ENCODE data around the gene TGFA.
A peak's percentile ranks its signal among the peaks of the same experiment; 100 is the strongest.

DNA sequence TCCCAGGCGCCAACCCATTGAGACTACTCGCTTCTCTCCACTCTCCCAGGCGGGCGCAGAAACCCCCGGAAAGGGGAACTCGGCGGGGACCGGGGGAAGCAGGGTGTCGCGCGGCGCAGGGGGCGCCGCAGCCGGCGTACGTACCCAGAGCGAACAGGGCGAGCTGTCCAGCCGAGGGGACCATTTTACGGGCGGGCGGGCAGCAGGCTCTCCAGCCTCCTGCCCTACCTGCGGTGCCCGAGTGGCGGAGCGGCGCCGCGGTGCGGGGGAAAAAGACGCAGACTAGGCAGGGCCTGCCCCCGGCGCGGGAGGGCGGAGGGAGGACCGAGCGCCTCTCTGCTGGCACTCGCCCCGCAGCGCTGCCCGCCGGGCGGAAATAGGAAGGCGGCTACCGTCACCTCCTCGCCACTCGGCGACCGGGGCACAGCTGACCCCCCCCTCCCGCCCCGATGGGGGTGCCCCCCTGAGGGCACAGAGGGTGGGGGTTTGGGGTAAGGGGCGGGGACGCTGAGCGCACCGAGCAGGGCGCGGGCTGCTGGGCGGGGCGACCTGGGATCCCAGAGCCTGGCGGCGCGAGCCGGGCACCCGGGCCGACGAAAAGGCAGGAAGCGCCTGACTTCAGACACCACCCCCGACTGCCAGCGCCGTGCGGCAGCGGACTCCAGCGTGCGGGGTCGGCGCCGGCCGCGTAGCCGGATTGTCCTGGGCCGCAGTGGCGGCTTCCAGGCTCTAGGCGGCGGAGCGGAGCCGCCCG is at the start of gene TGFA:
- TF ChIP-seq CTCF (conservative IDR thresholded peaks at IDR 0.05; ENCODE audit: low read length) (peak; percentile 50; the same call in 1 of the 2 replicates), EZH2phosphoT487 (IDR thresholded peaks at IDR 0.05; ENCODE audit: borderline replicate concordance, low read depth, low read length) (no peak)
